Measurements from ENCODE around the gene TPRX2. TPM values are rescaled to one million over a fixed set of nuclear protein-coding genes. Genes with fewer than 3 reads are reported as not detected.

TPRX2 gene
- total RNA-seq, 1 donor from 2014 or later, result not detected

Other genes starting within 250 kb of the TPRX2 start
- 73.6 and 146 TPM in 2 replicates for gene EHD2, start 145.8 kb upstream of the TPRX2 start, total RNA-seq
- gene NOP53, start 113.7 kb upstream of the TPRX2 start, total RNA-seq, result 71.5 and 106 TPM in 2 replicates
- gene SELENOW, start 80.5 kb upstream of the TPRX2 start, total RNA-seq, result 200 and 277 TPM in 2 replicates
- not detected in 2 replicates for gene TPRX1, start 54.7 kb upstream of the TPRX2 start, total RNA-seq
- gene CRX, start 37.3 kb upstream of the TPRX2 start, total RNA-seq, result not detected in 2 replicates
- gene SULT2A1, start 27.1 kb downstream of the TPRX2 start, total RNA-seq, result not detected in 2 replicates
- gene BSPH1, start 132.9 kb downstream of the TPRX2 start, total RNA-seq, result not detected in 2 replicates
- not detected in 2 replicates for gene ELSPBP1, start 135.4 kb downstream of the TPRX2 start, total RNA-seq
- gene CABP5, start 184.8 kb downstream of the TPRX2 start, total RNA-seq, result not detected in 2 replicates